Neural progenitor cell (in vitro differentiated cells): Measurements from ENCODE around the gene CHP2. TPM values are rescaled to one million over a fixed set of nuclear protein-coding genes. Genes with fewer than 3 reads are reported as not detected.

ENCODE experiments used
- DNase-seq: peaks from one replicate; pipeline ENCODE4 v3.0.0-alpha.2; 2016; ENCODE audit warnings: low spot score
- H2AFZ ChIP-seq: fragments of 200-600 bp; sonication (generic); replicated peaks from 2 replicates; pipeline ENCODE4 v1.6.1; 2016; ENCODE audit warnings: antibody characterized with exemption
- H3F3A ChIP-seq: fragments of 200-600 bp; sonication (generic); 2 replicates; pipeline ENCODE4 v1.6.1; 2016; ENCODE audit warnings: antibody characterized with exemption, low read depth
- H3K27ac ChIP-seq: fragments of 200-600 bp; sonication (generic); 2 replicates; pipeline ENCODE4 v1.5.1; 2016; ENCODE audit warnings: mild to moderate bottlenecking
- H3K27me3 ChIP-seq: fragments of 200-600 bp; sonication (generic); 2 replicates; pipeline ENCODE4 v1.6.1; 2016; ENCODE audit warnings: mild to moderate bottlenecking, moderate library complexity
- H3K36me3 ChIP-seq: fragments of 200-600 bp; sonication (generic); 2 replicates; pipeline ENCODE4 v1.5.1; 2016
- H3K4me1 ChIP-seq: fragments of 200-600 bp; sonication (generic); 2 replicates; pipeline ENCODE4 v1.6.1; 2016; ENCODE audit warnings: mixed run types
- H3K4me2 ChIP-seq: fragments of 200-600 bp; sonication (generic); 2 replicates; pipeline ENCODE4 v1.6.1; 2016
- H3K4me3 ChIP-seq: fragments of 200-600 bp; sonication (generic); 2 replicates; pipeline ENCODE4 v1.5.1; 2016
- H3K79me2 ChIP-seq: fragments of 200-600 bp; sonication (generic); 2 replicates; pipeline ENCODE4 v1.6.1; 2016; ENCODE audit warnings: low read depth
- H3K9ac ChIP-seq: fragments of 200-600 bp; sonication (generic); 2 replicates; pipeline ENCODE4 v1.6.1; 2016
- H3K9me3 ChIP-seq: fragments of 200-600 bp; sonication (generic); 2 replicates; pipeline ENCODE4 v1.5.1; 2016; ENCODE audit warnings: low read depth
- H4K20me1 ChIP-seq: fragments of 200-600 bp; sonication (generic); 2 replicates; pipeline ENCODE4 v1.6.1; 2016; ENCODE audit warnings: low read depth
- H3K27ac Mint-ChIP-seq: 3 replicates; pipeline ENCODE4 v1.8.0; 2021; ENCODE audit warnings: mixed read lengths
- H3K27me3 Mint-ChIP-seq: 2 replicates; pipeline ENCODE4 v1.8.0; 2022; ENCODE audit warnings: low read depth, mild to moderate bottlenecking, inconsistent platforms, moderate library complexity, mixed read lengths; ENCODE audit not compliant: insufficient read depth
- H3K36me3 Mint-ChIP-seq: 3 replicates; pipeline ENCODE4 v1.8.0; 2021; ENCODE audit warnings: mixed read lengths
- H3K4me1 Mint-ChIP-seq: 3 replicates; pipeline ENCODE4 v1.8.0; 2021; ENCODE audit warnings: mixed read lengths
- H3K4me3 Mint-ChIP-seq: 3 replicates; pipeline ENCODE4 v1.8.0; 2021; ENCODE audit warnings: mild to moderate bottlenecking, moderate library complexity, mixed read lengths
- H3K9me3 Mint-ChIP-seq: 3 replicates; pipeline ENCODE4 v1.8.0; 2020; ENCODE audit warnings: mixed read lengths
- CTCF ChIP-seq: fragments of 200-600 bp; sonication (generic); IDR thresholded peaks from 2 replicates; pipeline ENCODE4 v1.5.1; 2017; ENCODE audit warnings: antibody characterized with exemption, mild to moderate bottlenecking
- EZH2 ChIP-seq: fragments of 200-600 bp; sonication (generic); IDR thresholded peaks from 2 replicates; pipeline ENCODE4 v1.6.1; 2017; ENCODE audit warnings: antibody characterized with exemption, mild to moderate bottlenecking, moderate library complexity
- EZH2phosphoT487 ChIP-seq: fragments of 200-600 bp; sonication (generic); IDR thresholded peaks from 2 replicates; pipeline ENCODE4 v1.6.1; 2017; ENCODE audit warnings: antibody characterized with exemption
- total RNA-seq: library from RNA; depleted of rRNA; stranded (reverse); fragments of >200 nt; gene quantifications from 2 replicates; pipeline ENCODE4 v1.2.3, GENCODE V29; 2015; ENCODE audit warnings: low replicate concordance

The CHP2 gene
- total RNA-seq, 1 donor from 2014 or later, result 0.13 TPM

- Mint-ChIP-seq H3K9me3 (no peaks in the 10 kb centered on the region), H3K4me1 (no peaks in the 10 kb centered on the region), H3K27me3 (peaks cover 3% of the 10 kb centered on the region), H3K27ac (no peak overlapping the region), H3K36me3 (no peaks in the 10 kb centered on the region), H3K4me3 (no peak overlapping the region)
- no peak for DNase-seq
- no peak for TF ChIP-seq EZH2phosphoT487
- no peak for TF ChIP-seq CTCF
- no peak for TF ChIP-seq EZH2
- H3K36me3 ChIP-seq, result no peaks in the 10 kb centered on the region
- H3F3A ChIP-seq, result no peaks in the 10 kb centered on the region
- H2AFZ ChIP-seq, result no peak overlapping the region
- no peaks in the 10 kb centered on the region for H3K9me3 ChIP-seq
- H3K4me1 ChIP-seq, result no peaks in the 10 kb centered on the region
- H3K4me3 ChIP-seq, result no peak overlapping the region
- H3K27ac ChIP-seq, result no peak overlapping the region
- no peaks in the 10 kb centered on the region for H4K20me1 ChIP-seq
- H3K27me3 ChIP-seq, result no peaks in the 10 kb centered on the region
- no peaks in the 10 kb centered on the region for H3K79me2 ChIP-seq
- H3K9ac ChIP-seq, result no peak overlapping the region
- H3K4me2 ChIP-seq, result no peak overlapping the region
These were observed 16.8 kb downstream of the CHP2 start for GRCh38 chr16:23771642-23772041.

GRCh38 chr16:23773339-23773738, 18.5 kb downstream of the CHP2 start:
- no peak for TF ChIP-seq EZH2
- TF ChIP-seq EZH2phosphoT487, result no peak
- no peak for TF ChIP-seq CTCF
- H3K36me3 Mint-ChIP-seq, result no peaks in the 10 kb centered on the region
- Histone ChIP-seq H3K9me3 (no peaks in the 10 kb centered on the region), H4K20me1 (no peaks in the 10 kb centered on the region), H3K9ac (no peak overlapping the region), H3K79me2 (no peaks in the 10 kb centered on the region), H3K27me3 (no peaks in the 10 kb centered on the region), H3K27ac (no peak overlapping the region), H3K4me3 (no peak overlapping the region), H3F3A (no peaks in the 10 kb centered on the region), H3K4me2 (no peak overlapping the region), H3K36me3 (no peaks in the 10 kb centered on the region), H2AFZ (no peak overlapping the region), H3K4me1 (no peaks in the 10 kb centered on the region)
- H3K4me3 Mint-ChIP-seq, result no peak overlapping the region
- H3K9me3 Mint-ChIP-seq, result no peaks in the 10 kb centered on the region
- no peaks in the 10 kb centered on the region for H3K4me1 Mint-ChIP-seq
- DNase-seq, result no peak
- H3K27me3 Mint-ChIP-seq, result peaks cover 3% of the 10 kb centered on the region
- H3K27ac Mint-ChIP-seq, result no peak overlapping the region

- Histone ChIP-seq H3K4me2 (no peak overlapping the region), H3K4me3 (no peak overlapping the region), H3K27ac (no peak overlapping the region), H3K9me3 (no peaks in the 10 kb centered on the region), H3K27me3 (no peaks in the 10 kb centered on the region), H3K9ac (no peak overlapping the region), H3F3A (peaks cover 5% of the 10 kb centered on the region), H4K20me1 (no peaks in the 10 kb centered on the region), H3K79me2 (no peaks in the 10 kb centered on the region), H3K4me1 (peaks cover 2% of the 10 kb centered on the region), H3K36me3 (no peaks in the 10 kb centered on the region), H2AFZ (no peak overlapping the region)
- TF ChIP-seq EZH2phosphoT487, result no peak
- Mint-ChIP-seq H3K27me3 (peaks cover 11% of the 10 kb centered on the region), H3K27ac (no peak overlapping the region), H3K36me3 (no peaks in the 10 kb centered on the region), H3K9me3 (no peaks in the 10 kb centered on the region), H3K4me3 (no peak overlapping the region), H3K4me1 (no peaks in the 10 kb centered on the region)
- DNase-seq, result no peak
These were observed 26.4 kb downstream of the CHP2 start for GRCh38 chr16:23781176-23781575.

GRCh38 chr16:23784811-23785447, 30.1 kb downstream of the CHP2 start:
- Histone ChIP-seq H3K79me2 (no peaks in the 10 kb centered on the region), H3F3A (peaks cover 22% of the 10 kb centered on the region), H4K20me1 (no peaks in the 10 kb centered on the region), H2AFZ (no peak overlapping the region), H3K36me3 (no peaks in the 10 kb centered on the region), H3K9ac (no peak overlapping the region), H3K4me3 (no peak overlapping the region), H3K27ac (no peak overlapping the region), H3K27me3 (no peaks in the 10 kb centered on the region), H3K4me2 (no peak overlapping the region), H3K4me1 (peaks cover 16% of the 10 kb centered on the region), H3K9me3 (no peaks in the 10 kb centered on the region)
- DNase-seq, result no peak
- Mint-ChIP-seq H3K4me3 (no peak overlapping the region), H3K4me1 (no peaks in the 10 kb centered on the region), H3K36me3 (no peaks in the 10 kb centered on the region), H3K9me3 (no peaks in the 10 kb centered on the region), H3K27me3 (peaks cover 11% of the 10 kb centered on the region), H3K27ac (no peak overlapping the region)
- TF ChIP-seq EZH2phosphoT487 (no peak), CTCF (no peak), EZH2 (no peak)
